Retina (tissue), 1 donor: Measurements from ENCODE around the gene CTNNA2.

Experiments
- DNase-seq: peaks from one replicate; pipeline ENCODE4 v3.0.0-alpha.2; 2016

CTNNA2 gene

DNA sequence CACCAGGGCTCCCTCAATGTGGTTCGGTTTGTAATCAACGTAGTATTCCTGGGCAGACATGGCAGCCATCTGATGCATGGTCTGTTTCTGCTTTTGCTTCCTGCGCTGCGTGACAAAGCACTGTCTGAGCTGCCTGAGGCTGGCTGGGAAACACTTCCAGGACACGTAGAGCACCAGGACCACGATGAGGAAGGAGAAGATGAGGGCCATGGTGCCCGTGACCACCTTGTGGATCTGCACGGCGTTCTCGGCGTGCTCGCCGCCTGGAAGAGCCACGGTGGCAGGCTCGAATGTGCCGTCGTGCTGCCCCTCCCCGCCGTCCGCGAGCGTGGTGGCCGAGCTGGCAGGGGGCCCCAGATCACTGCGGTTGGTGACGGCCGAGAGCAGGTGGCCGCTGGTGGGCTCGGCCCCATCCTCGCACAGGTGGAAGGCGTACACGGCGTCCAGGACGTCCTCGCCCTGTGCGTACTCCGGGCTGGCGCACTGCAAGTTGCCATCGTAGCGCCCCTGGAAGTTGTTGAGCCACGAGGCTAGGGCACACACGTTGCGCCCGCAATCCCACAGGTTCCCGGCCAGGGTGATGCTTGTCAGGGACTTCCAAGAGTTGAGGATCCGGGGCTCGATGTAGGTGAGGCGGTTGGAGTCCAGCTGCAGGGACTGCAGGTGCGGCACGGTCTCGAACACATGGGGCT lies 789.6 kb downstream of the CTNNA2 start:
- DNase-seq, result peak; percentile 73

DNA sequence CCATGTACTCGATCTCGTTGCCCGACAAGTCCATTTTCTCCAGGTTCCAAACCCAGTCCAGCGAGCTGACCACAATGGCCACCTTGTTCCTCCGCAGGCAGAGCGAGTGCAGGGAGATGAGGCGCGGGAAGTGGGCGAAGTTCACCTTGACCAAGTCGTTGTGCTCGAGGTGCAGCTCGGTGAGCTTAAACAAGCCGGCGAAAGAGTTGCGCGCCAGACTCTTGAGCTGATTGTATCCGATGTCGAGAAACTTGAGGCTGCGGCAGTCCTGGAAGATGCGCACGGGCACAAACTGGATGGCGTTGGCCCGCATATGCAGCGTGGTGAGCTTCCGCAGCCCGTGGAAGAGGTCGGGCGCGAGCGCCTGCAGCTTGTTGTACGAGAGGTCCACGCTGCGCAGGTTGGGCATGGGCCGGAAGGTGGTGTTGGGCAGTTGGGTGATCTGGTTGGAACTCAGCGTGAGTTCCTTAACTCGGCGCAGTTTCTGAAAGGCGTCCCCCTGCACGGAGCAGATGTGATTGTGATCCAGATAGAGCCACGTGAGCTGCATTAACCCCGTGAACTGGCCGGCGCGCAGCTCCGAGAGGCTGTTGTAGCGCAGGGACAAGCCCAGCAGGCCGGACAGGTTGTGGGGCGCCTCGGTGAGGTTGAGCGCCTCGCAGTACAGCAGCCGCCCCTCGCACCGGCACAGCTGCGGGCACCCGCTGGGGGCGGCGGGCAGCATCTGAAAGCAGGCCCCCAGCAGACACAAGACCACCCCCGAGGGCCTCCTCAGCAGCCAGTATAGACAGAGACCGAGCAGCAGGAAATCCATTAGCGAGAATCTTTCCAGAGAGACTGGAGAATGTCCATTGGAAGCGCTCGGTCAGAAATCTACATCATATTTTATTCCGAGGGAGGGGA lies 790.4 kb downstream of the CTNNA2 start:
- DNase-seq, result peak; percentile 84

DNA sequence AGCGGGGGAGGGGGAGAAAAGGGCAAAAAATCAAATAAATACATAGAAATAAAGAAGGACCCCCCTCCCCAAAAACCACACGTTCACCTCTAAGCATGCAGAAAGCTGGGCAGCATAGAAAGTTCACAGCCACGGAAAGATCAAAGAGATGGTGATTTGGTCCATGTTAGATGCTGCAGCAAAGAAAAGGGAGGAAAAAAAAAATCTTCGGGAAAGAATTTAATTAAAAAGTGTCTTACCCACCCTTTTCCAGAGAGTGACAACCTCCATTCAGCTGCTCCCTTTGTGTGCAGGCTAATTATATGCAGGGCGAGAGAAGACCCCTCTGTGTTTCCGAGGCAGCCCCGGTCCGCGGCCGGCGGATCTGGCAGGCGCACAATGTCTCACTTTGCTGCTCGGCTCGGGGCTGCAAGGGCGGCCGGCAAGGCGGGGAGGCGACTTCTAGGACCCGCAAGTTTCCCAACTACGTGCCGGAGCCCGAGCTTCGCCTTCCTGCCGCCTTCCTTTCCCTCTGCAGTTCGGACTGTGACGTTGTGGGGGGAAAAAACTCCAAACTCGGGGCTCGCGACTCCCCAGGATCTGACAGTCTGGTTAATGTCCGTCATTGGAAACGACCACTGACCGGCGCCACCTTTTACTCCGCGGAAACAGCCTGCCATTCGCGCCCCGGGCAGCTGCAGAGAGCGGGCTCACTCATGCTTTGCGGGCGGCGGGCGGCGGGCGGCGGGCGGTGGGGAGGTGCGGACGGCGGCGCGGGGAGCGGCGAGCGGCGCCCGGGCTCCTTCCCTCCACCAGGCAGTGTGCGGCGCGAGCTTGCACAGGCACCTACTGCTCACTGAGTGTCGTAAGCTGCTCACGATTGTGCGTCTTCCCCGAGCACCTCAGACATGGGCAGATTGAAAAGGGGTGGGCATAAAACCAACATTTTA lies 791.3 kb downstream of the CTNNA2 start, which contains the start of gene LRRTM1:
LRRTM1 (minus strand) TSS at position 844 of the 929 bp plus-strand sequence. CDS start 933 bp downstream, outside the sequence.
- DNase-seq, result peak; percentile 87

DNA sequence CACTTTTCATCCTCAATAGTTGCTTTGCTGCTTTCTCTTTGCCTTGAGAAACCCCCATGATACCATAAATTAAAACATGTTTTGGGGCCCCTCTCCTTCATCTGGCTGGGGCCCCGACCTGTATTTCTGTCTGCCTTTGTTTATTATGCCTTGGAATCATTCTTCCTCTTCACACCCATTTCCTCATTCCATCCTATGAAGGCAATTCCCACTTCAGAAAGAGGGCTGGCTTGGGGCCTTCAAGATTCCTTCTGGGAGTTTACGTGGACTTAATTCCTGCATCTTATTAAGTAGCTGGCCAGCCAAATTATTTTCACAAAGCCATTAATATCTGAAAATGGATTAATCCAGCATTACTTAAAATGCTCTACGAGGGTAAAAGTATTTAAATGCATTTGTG lies 798.5 kb downstream of the CTNNA2 start:
- no peak for DNase-seq

DNA sequence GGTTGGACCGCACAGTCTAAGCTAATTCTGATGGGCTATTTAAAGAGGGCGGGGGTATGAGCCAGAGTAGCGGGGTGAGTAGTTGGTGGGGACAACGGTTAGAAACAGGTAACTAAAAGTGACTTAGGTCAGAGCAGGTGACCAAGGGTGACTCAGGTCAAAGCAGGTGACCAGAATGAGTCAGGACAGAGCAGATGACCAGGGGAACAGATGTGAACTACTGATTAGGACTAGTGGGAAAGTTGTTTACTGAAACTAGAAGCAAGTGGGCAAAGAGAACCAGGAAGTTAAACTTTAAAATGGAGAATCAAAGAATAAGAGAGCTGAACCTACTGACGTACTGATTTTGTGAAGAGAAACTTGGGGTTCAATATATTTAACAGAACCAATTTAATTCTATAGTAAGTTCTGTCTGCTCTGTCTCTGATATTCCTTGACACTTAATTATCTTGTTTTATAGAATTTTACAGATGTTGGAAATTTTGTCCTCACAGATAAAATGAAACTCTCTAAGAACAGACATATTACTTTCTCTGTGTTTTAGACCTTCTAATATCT lies 799.5 kb downstream of the CTNNA2 start:
- DNase-seq, result no peak

DNA sequence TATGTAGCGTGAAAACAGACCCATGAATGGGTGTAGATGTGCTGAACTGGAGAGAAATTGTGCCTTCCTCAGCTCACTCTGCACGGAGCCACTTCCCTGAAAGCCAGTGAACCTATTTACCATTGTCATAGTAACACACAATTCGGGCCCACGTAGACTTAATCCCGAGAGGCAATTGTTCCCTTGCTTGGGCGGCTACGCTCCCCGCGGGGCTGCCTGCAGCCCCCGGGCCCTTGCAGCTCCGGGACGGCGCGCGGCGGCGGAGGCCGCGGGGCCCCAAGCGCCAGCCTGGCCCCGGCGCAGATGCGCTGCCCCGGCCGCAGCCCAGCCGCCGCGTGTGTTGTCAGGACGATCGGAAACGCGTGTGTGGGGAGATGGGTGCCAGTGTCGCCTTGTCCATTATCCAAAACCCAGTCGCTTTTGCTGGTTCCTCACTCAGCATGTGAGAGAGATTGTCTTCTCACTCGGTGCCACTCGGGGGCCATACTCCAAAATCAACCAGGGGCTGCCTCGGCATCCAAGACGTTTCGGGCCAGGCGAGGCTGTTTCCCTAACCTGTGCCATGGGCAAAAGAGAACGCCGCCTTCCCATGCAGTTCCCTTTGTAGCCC lies 809.6 kb downstream of the CTNNA2 start:
- peak; percentile 52 for DNase-seq

DNA sequence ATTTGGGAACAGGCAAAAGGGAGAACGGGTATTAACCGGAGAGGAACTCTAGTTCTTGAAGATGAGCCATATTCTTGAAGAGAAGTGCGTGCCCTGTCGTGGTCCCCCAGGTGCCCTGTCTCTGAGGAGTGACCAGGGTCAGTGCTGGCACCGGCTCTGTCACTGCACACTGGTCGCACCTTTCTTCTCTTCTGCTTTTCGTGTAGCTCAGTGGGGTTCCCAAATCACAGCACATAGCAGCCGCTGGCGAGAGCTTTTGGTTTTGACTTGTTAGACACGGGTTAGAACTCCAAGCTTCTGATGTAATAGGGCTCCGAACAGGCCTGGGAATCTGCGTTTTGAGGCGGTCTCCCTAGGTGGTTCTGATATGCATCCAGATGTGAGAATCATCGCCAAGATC lies 810.1 kb downstream of the CTNNA2 start:
- DNase-seq, result no peak

DNA sequence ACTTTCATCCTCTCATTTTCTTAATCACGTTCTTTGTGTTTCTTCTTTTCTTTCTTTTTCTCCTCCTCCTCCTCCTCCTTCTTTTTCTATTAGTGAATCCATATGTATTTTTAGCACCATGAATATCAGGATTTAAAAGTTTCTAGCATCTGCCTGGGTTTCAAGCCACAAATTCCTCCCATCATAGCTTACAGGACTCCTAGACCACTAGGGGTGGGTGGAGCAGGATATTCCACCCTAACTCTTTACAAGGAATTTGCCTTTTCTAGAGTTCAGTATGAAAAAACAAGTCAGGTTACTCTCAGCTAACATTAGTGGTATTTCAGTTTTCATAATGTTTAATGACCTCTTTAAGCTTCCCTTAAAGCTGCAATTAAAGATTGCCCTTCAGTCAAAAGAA lies 810.8 kb downstream of the CTNNA2 start:
- DNase-seq, result no peak

DNA sequence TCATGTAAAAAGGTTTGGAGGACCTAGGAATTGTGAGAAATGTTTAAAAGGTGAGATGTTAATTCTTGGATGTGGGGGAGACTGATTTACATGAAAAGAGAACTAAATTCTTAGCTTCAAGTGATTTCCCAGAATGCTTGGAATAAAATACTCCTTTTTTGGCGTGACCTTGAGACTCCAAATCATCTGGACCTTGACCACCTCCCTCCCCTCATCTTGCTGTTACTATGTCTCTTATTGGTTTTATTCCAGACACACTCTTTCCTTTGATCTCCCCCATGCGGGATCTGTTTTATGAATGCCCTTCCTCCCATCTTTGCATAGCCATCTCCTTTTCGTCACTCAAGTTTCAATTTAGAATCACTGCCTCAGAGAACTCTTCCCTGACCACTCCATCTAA lies 811.7 kb downstream of the CTNNA2 start:
- no peak for DNase-seq

DNA sequence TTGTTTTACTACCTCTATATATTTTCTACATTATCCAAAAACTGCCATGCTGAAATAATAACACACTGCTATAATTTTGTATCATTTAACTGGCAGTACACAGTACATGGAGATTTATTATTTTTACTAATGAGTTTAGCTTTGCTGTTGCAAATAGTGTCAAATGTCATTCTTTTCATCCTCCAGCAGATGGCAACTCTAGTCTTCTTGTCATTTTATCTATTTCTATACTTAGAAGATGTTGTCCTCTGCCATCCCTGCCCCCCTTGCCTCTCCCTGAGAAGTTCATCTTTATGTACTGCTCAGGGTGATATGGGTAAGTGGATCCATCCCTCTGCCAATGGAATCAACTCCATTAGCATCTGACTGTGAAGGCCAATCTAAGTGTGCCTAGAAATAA lies 813.4 kb downstream of the CTNNA2 start:
- DNase-seq, result no peak

DNA sequence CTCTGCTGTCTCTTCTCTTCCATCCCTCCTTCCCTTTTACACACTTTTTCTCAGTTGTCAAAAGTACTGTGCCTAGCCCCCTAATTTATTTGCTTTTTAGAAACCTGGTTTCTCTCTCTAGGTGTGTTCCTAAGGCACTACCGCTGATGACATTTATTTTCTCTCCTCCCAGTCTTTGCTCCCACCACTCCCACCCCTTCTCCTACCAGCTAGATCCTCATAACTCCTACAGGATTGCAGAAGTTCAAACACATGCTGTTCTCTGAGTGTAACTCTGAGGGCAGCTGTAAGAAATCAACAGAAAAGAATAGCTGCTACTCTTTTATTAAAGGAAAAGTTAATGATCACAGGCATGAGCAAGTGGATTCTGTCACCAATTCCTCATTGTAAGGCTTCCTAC lies 814.0 kb downstream of the CTNNA2 start:
- DNase-seq, result no peak

DNA sequence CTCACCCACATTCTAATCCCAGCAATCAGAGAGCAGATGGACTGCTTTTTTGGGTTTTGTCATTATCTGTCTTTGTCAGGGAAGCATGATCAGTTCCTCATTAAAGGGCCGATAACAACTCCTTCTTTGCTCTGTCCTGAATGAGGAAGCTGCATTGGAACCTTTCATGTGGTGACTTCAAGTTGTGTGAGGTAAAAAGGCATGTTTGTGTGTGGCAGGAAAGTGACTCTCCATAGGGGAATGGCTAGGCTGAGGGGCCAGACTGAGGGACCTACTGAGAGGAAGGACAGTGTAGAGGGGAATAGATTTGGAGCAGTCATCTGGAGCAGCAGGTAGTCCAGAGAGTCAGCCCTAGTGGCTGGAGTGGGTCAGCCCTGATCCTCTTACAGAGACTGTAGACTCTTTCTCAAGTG lies 815.3 kb downstream of the CTNNA2 start:
- no peak for DNase-seq

DNA sequence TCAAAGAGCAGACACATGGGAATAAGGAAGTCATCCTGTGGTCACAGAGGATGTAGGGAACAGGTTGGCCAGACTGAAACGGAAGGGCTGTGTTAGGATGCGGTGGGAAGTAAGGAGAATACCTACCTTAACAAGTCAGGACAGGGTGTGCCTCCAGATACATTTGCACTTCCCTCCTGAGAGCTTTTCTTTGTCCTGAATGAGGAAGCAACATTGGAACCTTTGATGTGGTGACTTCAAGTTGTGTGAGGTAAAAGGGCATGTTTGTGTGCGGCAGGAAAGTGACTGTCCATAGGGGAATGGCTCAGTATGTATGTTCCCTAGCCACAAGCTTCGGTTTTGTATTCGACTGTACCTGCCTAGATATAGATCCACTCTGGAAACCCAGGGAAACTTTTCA lies 816.6 kb downstream of the CTNNA2 start:
- DNase-seq, result no peak

DNA sequence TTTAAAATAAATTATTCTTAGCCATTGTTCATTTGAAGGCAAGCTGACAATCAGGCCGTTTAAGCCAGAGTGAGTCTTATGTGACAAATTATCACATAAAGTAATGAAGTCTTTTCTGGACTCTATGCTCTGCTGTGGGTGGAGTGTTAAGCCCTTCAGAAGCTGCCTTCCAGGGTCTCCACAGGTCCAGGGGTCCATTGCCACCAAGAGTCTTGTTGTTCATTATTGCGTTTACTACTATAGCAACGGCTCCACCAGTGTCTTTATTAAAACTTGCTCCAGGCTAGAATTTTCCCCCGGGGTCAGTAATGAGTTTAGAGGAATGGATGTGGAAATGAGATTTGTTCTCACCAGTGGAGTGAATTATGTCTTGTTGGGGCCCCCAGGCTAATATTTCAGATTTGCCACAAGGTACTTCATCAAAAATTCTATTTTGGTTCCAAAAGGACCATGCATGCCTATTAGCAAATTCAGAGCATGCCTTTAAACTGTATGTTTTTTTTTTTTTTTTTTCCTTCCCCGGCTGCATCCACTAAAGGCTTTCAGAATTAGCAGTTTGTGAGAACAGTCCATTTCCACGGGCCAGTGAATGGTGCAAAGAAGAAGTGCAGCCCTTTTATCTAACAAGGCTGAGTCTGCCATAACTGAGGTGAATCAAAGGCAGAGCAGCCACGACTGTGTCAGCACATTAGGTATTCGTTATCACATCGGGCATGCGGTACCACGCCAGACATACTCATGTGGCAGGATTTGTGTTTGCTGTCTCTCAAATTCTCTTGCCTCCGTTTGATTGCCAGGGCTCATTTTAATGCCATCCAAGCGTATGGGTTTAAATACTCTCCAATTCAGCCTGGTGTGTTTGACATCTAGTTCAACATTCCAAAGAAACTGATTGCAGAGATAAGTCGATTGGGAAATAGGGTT lies 817.9 kb downstream of the CTNNA2 start:
- no peak for DNase-seq

DNA sequence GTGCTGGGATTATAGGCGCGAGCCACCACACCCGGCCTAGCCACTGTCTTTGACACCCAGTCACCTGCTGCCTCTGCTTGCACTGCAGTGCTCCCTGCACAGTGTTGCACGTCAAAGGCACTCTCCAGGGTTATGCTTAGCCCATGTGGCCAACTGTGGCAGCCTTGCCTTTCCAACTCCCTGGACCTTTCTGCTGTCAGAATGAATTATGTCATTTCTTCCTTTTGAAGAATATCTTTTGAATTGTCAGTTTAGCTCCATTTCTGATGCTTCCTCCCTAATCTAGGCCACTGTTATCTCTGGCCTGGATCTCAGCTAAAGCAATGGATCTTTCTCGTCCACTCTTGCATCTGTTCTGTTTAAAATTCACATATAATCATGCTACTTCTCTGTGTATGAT lies 821.0 kb downstream of the CTNNA2 start:
- DNase-seq, result peak; percentile 26

DNA sequence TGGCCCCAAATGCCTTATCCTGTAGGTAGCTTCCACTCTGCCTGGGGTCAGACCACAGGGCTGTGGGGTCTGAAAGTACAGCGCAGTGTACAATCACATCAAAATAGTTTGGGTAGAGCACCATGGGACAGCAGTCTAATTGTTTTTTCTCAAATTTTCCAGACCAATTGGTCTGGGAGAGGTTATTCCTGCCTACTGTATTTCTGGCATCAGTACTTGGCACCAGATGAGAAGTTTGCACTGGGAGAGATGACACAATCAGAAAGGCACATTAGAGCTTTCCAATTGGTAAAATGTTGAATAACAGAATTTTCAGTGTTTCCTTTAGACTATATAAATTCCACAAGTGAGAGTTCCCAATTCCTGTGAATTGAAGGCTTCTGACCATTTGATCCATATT lies 822.6 kb downstream of the CTNNA2 start:
- no peak for DNase-seq

DNA sequence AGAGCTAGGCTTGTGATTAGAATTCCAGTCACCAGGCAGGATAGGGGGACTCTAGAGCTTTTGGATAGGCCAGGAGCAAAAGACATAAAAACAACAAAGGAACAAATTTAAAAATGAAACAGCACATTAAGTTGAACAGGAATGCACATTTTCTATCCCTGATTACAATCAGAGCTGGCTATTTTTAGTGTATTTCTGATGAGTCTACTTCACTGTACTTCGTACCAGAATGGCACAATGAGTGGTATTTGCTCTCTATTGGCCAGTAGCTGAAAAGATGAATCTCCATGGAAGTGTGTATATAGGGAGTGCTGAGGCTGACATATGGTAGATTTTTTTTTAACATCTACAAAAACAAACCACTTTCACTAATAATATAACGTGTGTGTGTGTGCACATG lies 825.9 kb downstream of the CTNNA2 start:
- no peak for DNase-seq

DNA sequence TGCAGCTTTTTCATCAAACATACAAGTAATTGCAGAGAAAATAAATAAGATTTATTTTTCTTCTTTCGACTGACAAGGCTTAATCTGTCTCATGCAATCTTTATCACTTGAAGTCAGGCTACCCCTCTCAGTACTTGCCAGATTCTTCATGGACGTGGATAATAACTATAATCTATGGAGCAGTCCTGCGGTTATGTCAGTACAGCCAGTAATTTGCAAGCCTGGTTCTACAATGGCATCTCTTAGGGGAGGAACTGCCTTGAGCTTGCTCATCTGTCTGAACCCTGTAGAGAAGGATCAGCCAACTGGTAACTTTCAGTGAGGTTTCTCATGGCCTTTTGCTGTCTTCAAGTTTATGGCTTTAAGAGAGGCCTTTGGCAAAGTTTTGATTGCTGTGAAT lies 827.2 kb downstream of the CTNNA2 start:
- no peak for DNase-seq

DNA sequence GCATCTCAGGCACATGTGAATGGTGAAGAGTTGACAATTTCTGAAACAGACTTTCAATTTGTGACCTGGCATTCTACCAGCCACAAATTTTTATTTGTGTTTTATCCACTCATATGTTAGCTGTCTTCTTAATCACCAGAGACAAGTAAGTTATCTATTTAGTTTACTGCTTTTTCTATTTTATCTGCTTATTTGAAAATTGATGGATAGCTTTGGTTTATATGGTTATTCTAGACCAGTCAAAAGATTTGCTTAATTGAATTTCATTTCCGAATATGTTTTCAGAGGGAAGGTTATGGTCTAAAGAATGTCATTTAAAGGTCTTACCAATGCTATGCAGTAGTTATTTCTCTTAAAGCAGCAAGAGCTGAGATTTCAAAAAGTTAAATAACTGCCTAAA lies 835.2 kb downstream of the CTNNA2 start:
- no peak for DNase-seq

DNA sequence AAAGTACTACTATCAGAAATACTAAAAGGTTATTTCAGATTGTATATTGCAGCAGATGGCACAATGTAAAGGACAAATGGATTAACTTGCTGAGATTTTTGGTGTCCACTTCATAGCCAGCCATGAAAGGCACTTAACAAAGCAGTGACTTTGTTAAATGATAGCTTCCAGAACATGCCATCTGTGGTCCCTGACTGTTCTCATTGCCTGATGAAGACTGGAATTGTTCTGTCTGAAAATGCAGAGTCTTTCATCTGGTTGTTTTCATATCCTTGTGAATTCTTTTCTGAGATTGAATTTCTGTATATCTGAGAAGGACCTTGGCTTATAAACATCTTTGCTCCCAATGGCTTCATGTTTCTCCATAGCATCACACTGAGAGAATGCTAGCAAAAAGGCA lies 836.1 kb downstream of the CTNNA2 start:
- no peak for DNase-seq

DNA sequence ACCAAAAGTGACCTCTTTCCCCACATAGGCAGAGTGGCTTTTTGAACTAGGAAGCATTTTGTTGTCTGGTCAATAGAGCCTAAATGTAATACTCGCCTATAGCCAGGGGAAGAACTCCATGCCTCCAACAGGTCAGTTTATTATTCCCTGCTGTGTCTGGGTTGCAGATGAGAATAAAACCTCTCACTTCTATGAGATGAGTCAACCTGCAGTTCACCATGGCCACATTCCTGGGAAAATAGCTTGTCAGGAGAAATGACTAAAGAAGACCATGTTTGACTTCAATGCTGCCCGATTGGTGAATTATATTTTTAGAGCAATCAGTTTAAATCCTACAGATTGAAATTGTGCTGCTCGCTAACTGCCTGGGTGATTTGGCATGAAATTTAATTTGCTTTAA lies 838.4 kb downstream of the CTNNA2 start:
- no peak for DNase-seq
